Measurements from ENCODE around the gene SPTB.

- TF ChIP-seq CTCF (IDR thresholded peaks at IDR 0.05; ENCODE audit: poor library complexity): no peak
- no peak for TF ChIP-seq EZH2 (IDR thresholded peaks at IDR 0.05; ENCODE audit: borderline replicate concordance)
These were observed 158.3 kb downstream of the SPTB start for GRCh38 chr14:64721391-64721791.

All from hepatocyte (in vitro differentiated cells).